ENCODE data around the gene URB1.

Gene URB1

DNA sequence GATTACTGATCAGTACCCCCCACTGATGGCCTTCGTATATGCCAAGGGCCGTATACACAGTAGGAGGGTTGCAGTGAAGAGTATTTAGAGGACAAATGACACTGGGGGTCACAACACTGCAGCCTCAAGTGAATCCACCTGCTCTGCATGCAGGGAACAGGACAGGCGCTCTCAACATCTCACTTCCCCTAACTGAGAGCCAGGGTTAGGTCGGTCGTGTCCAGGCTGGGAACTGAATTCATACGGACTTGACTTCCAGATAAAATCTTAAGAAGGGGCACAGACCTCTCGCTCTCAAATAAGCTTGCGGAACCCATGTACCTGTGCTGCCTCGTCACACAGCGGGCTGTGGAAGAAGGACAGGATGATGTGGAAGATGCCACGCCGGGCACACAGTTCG lies 71.3 kb downstream of the URB1 start:
- no peak overlapping the region for H3K27ac ChIP-seq
- no peak overlapping the region for H3K4me3 ChIP-seq (ENCODE audit: low read depth, low read length)
- peaks cover 91% of the 10 kb centered on the region for H3K36me3 ChIP-seq
- H3K9me3 ChIP-seq (ENCODE audit: severe bottlenecking) = no peaks in the 10 kb centered on the region
- TF ChIP-seq CTCF (IDR thresholded peaks at IDR 0.05; ENCODE audit: low read depth, low read length) = no peak
- DNase-seq = no peak
- no peaks in the 10 kb centered on the region for H3K27me3 ChIP-seq (ENCODE audit: insufficient read depth, low read depth, severe bottlenecking)

DNA sequence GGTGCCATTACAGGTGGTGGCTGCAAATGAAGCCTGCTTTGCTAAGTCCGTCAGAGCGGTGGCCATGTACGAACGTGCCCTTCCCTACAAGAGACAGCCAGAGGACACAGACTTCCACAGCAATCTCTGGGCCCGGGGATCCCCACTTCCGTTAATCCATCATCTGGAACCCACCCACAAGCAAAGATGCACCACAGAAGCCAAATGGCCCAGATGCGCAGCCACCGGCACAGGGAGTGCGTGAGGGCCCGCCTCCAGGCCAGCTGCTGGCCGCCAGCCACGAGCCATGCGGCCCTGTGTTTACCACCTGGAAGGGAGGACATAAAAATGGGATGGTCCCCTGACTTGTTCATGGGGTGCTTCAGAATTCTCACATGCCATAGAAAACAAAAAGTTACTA lies 72.1 kb downstream of the URB1 start:
- H3K36me3 ChIP-seq = peaks cover 88% of the 10 kb centered on the region
- TF ChIP-seq CTCF (IDR thresholded peaks at IDR 0.05; ENCODE audit: low read depth, low read length) = no peak
- H3K27ac ChIP-seq = no peak overlapping the region
- H3K27me3 ChIP-seq (ENCODE audit: insufficient read depth, low read depth, severe bottlenecking) = no peaks in the 10 kb centered on the region
- DNase-seq = no peak
- H3K9me3 ChIP-seq (ENCODE audit: severe bottlenecking) = no peaks in the 10 kb centered on the region
- H3K4me3 ChIP-seq (ENCODE audit: low read depth, low read length) = no peak overlapping the region

DNA sequence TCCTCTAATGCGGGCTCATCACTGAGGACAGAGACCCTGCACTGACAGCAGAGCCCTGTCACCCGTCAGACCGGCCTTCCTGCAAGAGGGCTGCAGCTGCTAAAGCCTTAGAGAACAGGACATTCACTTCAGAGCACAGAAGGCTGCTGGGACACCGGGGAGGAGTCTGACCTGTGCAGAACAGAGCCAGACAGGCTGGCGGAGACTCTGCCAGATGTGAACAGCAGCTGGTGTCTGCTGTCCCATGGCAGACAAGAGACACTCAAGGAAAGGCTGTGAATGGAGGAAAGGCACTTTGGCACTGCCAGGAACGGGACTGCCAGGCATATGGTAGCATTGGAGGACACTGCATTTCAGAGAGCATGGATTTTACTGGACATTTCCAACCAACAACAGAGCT lies 72.8 kb downstream of the URB1 start:
- Histone ChIP-seq H3K27me3 (ENCODE audit: insufficient read depth, low read depth, severe bottlenecking) (no peaks in the 10 kb centered on the region), H3K27ac (no peak overlapping the region), H3K9me3 (ENCODE audit: severe bottlenecking) (no peaks in the 10 kb centered on the region), H3K4me3 (ENCODE audit: low read depth, low read length) (no peak overlapping the region), H3K36me3 (peaks cover 84% of the 10 kb centered on the region)
- no peak for TF ChIP-seq CTCF (IDR thresholded peaks at IDR 0.05; ENCODE audit: low read depth, low read length)
- no peak for DNase-seq

- H3K36me3 ChIP-seq = peaks cover 78% of the 10 kb centered on the region
- TF ChIP-seq CTCF (IDR thresholded peaks at IDR 0.05; ENCODE audit: low read depth, low read length) = no peak
- no peak for DNase-seq
- H3K27me3 ChIP-seq (ENCODE audit: insufficient read depth, low read depth, severe bottlenecking) = no peaks in the 10 kb centered on the region
- H3K9me3 ChIP-seq (ENCODE audit: severe bottlenecking) = no peaks in the 10 kb centered on the region
- no peak overlapping the region for H3K27ac ChIP-seq
- no peak overlapping the region for H3K4me3 ChIP-seq (ENCODE audit: low read depth, low read length)
Measured at GRCh38 chr21:32319012-32319411, 73.8 kb downstream of the URB1 start.

DNA sequence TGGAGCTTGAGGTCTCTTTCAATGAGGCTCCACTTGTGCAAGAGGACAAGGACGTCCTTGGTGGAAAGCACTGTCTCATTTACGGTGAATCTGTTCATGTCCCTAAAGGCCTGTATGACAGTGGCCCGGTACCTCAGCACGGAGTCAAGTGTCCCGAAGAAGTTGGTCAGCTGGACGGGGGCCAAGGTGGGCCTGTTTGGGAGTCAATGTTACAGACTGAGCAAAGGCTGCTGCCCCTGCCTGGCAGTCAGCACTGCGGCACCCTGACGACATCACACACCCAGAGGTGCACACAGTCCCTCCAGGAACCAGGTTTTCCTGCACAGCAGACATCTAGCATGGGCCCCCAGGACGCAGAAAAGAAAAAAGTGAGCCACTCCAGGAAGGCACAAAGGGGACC lies 75.1 kb downstream of the URB1 start:
- no peak overlapping the region for H3K27ac ChIP-seq
- H3K27me3 ChIP-seq (ENCODE audit: insufficient read depth, low read depth, severe bottlenecking) = no peaks in the 10 kb centered on the region
- H3K36me3 ChIP-seq = peaks cover 65% of the 10 kb centered on the region
- H3K9me3 ChIP-seq (ENCODE audit: severe bottlenecking) = no peaks in the 10 kb centered on the region
- H3K4me3 ChIP-seq (ENCODE audit: low read depth, low read length) = no peak overlapping the region
- TF ChIP-seq CTCF (IDR thresholded peaks at IDR 0.05; ENCODE audit: low read depth, low read length) = no peak
- no peak for DNase-seq

DNA sequence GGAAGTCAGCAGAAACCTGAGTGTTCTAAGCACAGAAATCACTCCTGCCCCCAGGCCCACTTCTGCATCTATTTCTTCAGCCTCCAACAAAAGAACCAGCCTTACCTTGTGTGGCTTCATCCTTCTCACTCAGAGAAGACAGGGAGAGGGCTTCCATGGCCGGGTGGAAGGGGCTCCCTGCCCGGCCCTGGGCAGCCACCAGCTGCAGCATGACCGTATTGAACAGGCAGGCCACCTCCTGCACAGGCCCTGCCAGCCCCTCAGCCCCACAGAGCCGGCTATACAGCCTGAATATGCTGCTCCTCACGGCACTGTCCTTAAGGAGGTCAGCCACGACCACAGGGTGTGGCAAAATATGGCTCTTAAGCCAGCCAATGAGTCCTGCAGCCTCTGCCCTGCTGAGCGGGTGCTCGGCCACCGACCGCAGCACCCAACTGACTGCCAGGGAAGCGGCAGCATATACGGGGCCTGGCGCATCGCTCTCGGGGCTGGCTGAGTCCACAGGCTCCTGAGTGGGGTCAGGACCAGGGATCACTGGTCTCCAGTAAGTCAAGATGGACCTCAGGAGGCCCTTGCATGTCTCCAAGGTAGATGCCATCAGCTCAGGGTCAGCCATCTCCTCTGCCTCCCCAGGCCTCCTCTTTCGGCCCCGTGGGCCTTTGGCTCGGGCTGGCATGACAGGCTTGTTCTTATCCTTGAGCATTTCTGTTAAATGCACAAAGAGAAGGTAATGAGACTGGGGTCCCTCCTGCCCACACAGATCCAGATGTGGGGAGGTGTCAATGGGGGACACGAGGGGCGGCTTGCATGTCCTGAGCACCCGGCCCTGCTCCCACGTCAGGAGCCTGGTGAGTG lies 76.2 kb downstream of the URB1 start:
- Histone ChIP-seq H3K36me3 (peaks cover 54% of the 10 kb centered on the region), H3K27me3 (ENCODE audit: insufficient read depth, low read depth, severe bottlenecking) (no peaks in the 10 kb centered on the region), H3K9me3 (ENCODE audit: severe bottlenecking) (no peaks in the 10 kb centered on the region), H3K4me3 (ENCODE audit: low read depth, low read length) (no peak overlapping the region), H3K27ac (no peak overlapping the region)
- no peak for TF ChIP-seq CTCF (IDR thresholded peaks at IDR 0.05; ENCODE audit: low read depth, low read length)
- no peak for DNase-seq
